IPS DF 19.7 (cell line): ENCODE data around the gene UCP3.
"Not testable (repeated sequence)": the region's sequence is repeated elsewhere in the genome, so short reads cannot be mapped to it uniquely, and the experiment has no call there.

Experiments
- DNase-seq: peaks from one replicate; pipeline ENCODE4 v3.0.0-alpha.2; 2013; ENCODE audit warnings: low read depth, low spot score

Gene UCP3

DNA sequence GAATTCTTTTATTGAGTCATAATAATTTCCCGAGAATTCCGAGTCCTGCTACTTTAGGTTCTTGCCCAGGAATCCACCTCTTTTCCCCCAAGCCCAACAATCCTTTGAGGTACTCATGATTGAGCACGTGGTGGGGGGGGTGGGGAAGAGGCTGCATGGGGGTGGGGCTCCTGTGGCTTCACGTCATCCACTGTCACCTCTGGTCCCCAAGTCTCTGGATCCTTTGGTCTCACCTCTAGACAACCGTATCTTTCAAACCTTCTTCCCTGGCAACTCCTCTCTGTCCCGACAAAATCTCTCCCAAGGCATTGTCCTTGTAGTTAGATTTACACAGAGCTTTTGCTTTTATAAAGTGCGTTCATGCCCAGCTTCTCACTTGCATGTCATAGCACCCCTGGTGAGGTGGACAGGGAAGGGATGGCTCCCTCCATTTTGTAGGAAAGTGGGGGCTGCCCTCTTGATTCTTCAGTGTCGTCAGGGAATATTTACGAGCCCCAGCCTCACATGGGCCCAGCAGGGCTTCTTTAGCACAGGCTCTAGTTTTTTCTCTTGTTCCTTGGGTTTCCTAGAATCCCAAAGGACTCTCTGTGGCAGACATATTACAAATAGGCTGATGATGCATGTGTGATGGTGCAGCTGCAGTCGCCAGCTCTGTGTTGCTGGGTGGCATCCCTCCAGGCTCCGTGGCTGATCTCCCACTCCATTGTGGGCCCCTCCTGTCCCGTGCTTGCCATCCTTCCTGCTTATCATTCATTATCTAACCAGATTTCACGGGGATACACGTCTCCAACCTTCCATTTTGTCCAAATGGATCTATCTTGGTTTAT lies 8.4 kb downstream of the UCP3 start:
- DNase-seq, result no peak

GRCh38 chr11:73999581-74000306 lies 9.1 kb downstream of the UCP3 start:
- DNase-seq, result no peak

- DNase-seq, result no peak
Observed at GRCh38 chr11:73998846-73999575, 9.9 kb downstream of the UCP3 start.

DNA sequence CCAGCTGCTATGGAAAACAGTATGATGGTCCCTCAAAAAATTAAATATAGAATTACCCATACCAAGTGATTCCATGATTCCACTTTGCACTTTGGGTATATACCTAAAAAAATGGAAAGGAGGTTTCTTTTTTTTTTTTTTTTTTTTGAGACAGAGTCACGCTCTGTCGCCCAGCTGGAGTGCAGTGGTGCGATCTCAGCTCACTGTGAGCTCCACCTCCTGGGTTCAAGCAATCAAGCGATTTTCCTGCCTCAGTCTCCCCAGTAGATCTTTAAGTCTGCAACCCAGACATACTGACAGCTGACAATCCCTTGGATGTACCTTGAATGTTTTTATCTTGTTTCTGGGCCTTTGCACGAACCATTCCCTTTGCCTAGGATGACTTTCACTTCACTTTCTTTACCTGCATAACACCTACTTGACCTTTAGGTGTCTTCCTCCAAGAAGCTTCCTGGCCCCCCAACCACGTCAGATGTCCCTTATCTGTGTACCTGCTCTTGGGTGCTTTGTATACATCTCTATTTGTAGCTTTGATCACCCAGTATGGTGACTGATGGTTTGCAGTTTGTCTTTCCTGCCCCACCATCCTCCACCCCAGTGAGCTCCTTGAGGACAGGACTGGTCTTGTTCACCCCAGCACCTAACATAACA lies 11.6 kb downstream of the UCP3 start:
- DNase-seq, result no peak

- no peak for DNase-seq
Observed at GRCh38 chr11:73996161-73996747, 12.6 kb downstream of the UCP3 start.

DNA sequence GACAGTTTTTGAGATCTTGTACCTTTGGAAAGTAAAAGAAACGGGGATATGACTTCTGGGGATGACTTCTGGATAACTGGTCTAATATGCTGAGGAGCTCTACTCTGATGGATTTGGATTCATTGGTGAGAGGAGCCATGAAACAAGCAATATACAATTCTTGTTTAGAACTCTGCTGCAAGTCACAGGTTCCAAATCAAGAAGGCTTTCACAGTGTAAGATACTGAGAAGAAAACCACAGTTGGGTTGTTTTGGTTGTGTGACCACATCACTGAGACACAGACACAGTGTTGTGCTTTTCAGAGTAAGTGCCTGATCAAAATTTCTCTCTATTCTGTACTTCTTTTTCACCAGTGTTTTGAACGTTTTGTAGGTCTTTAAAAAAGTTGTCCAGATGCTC lies 13.2 kb downstream of the UCP3 start:
- no peak for DNase-seq

- no peak for DNase-seq
Observed at GRCh38 chr11:73995247-73995646, 13.6 kb downstream of the UCP3 start.

GRCh38 chr11:73991471-73992006 lies 17.3 kb downstream of the UCP3 start:
- no peak for DNase-seq

- DNase-seq, result no peak
Observed at GRCh38 chr11:73990730-73991129, 18.2 kb downstream of the UCP3 start.

DNA sequence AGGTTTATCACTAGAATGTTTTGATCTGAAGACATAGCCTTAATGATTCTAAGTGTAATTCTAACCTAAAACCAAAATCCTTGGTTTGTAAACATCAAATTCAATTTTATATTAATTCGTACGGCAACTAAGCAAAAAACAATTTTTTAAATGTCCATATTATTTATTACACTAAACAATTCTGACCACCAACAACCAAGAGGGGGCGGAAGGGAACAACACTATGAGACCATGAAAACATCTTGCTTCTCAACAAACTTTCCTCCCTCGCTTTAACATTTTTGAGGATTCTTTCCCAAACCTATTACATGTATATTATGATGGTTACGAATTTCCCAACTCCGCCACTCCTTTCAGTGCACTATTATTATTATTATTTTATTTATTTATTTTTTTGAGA lies 19.7 kb downstream of the UCP3 start:
- DNase-seq, result no peak

- no peak for DNase-seq
Observed at GRCh38 chr11:73988227-73988626, 20.7 kb downstream of the UCP3 start.

DNA sequence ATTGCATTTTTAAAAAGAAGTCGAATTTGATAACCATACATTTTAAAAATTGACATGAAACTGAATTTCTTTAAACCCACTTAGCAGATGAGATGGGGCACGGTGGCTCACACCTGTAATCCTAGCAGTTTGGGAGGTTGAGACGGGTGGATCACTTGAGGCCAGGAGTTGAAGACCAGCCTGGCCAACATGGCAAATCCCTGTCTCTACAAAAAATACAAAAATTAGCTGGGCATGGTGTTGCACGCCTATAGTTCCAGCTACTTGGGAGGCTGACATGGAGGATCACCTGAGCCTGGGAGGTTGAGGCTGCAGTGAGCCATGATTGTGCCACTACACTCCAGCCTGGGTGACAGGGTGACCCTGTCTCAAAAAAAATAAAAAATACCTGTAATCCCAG lies 23.2 kb downstream of the UCP3 start:
- not testable (repeated sequence) for DNase-seq

GRCh38 chr11:73983741-73984538 lies 24.9 kb downstream of the UCP3 start:
- DNase-seq, result no peak

GRCh38 chr11:73982990-73983740 lies 25.7 kb downstream of the UCP3 start:
- peak; percentile 83 for DNase-seq

GRCh38 chr11:73982595-73982989 lies 26.3 kb downstream of the UCP3 start, which contains the start of gene UCP2:
Gene UCP2 (minus strand): TSS chr11:73982843. CDS start chr11:73978378, 4,465 bp downstream.
- no peak for DNase-seq

DNA sequence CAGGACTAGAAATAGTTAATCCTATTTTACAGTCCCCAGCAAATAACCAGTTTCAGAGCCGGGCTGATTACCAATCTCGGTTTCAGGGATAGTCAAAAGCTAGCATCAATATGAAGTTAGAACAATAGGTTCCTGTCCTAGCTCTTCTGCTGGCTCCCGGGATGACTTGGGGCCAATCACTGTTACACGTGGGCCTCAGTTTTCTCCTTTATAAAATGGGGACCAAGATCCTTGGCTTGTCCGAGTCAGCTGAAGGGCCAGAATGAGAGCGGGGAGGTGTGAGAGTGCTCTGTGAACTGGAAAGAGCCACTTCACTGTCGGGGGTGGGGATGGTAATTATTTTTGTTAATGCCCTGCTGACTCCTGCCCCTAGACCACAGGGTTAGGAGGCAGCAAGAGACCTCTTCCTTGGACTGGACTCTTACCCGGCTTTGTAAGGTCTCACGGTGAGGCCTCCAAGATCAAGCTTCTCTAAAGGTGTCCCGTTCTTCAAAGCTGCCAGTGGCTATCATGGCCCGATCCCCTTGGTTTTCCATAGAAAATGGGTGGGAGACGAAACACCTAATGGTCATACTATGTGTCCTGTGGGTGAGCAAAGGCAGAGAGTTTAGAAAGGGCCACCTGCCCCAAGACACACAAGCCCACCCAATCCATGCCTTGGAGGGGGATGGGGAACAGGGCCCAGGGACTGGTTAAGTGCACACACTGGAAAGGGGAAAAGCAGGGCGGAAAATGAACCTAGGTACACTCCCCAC lies 27.7 kb downstream of the UCP3 start:
- no peak for DNase-seq

- no peak for DNase-seq
Observed at GRCh38 chr11:73980001-73980961, 28.6 kb downstream of the UCP3 start.
